ENCODE measurements around the gene BEGAIN. TPM values are rescaled to one million over a fixed set of nuclear protein-coding genes. Genes with fewer than 3 reads are reported as not detected.

The BEGAIN gene
- total RNA-seq, 1 donor from 2014 or later: 7.0 TPM

- DNase-seq (ENCODE audit: extremely low spot score, unreplicated experiment): no peak
Observed at GRCh38 chr14:100581228-100582145, 5.7 kb downstream of the BEGAIN start.

GRCh38 chr14:100580316-100581227 is 6.6 kb downstream of the BEGAIN start:
- H3K4me3 Mint-ChIP-seq (ENCODE audit: unreplicated experiment): no peak overlapping the region
- no peak for DNase-seq (ENCODE audit: extremely low spot score, unreplicated experiment)
- no peaks in the 10 kb centered on the region for H3K9me3 Mint-ChIP-seq (ENCODE audit: unreplicated experiment)
- no peaks in the 10 kb centered on the region for H3K4me1 Mint-ChIP-seq (ENCODE audit: unreplicated experiment)
- no peak for TF ChIP-seq CTCF (IDR thresholded peaks at IDR 0.05)
- H3K27ac Mint-ChIP-seq (ENCODE audit: unreplicated experiment): no peak overlapping the region
- H3K27me3 Mint-ChIP-seq (ENCODE audit: unreplicated experiment): no peaks in the 10 kb centered on the region
- H3K36me3 Mint-ChIP-seq (ENCODE audit: unreplicated experiment): no peaks in the 10 kb centered on the region

More at GRCh38 chr14:100581228-100582145, 5.7 kb downstream of the BEGAIN start:
- H3K27me3 Mint-ChIP-seq (ENCODE audit: unreplicated experiment): no peaks in the 10 kb centered on the region
- H3K4me1 Mint-ChIP-seq (ENCODE audit: unreplicated experiment): no peaks in the 10 kb centered on the region
- no peaks in the 10 kb centered on the region for H3K9me3 Mint-ChIP-seq (ENCODE audit: unreplicated experiment)
- no peak for TF ChIP-seq CTCF (IDR thresholded peaks at IDR 0.05)
- no peaks in the 10 kb centered on the region for H3K36me3 Mint-ChIP-seq (ENCODE audit: unreplicated experiment)
- H3K4me3 Mint-ChIP-seq (ENCODE audit: unreplicated experiment): no peak overlapping the region
- no peak overlapping the region for H3K27ac Mint-ChIP-seq (ENCODE audit: unreplicated experiment)

- Mint-ChIP-seq H3K4me1 (ENCODE audit: unreplicated experiment) (peaks cover under 1% of the 10 kb centered on the region), H3K27ac (ENCODE audit: unreplicated experiment) (no peak overlapping the region), H3K27me3 (ENCODE audit: unreplicated experiment) (no peaks in the 10 kb centered on the region), H3K4me3 (ENCODE audit: unreplicated experiment) (no peak overlapping the region), H3K36me3 (ENCODE audit: unreplicated experiment) (no peaks in the 10 kb centered on the region), H3K9me3 (ENCODE audit: unreplicated experiment) (no peaks in the 10 kb centered on the region)
- no peak for TF ChIP-seq CTCF (IDR thresholded peaks at IDR 0.05)
- no peak for DNase-seq (ENCODE audit: extremely low spot score, unreplicated experiment)
Observed at GRCh38 chr14:100578552-100578951, 8.7 kb downstream of the BEGAIN start.

GRCh38 chr14:100577986-100578431 is 9.2 kb downstream of the BEGAIN start:
- no peak overlapping the region for H3K4me3 Mint-ChIP-seq (ENCODE audit: unreplicated experiment)
- H3K4me1 Mint-ChIP-seq (ENCODE audit: unreplicated experiment): peaks cover 2% of the 10 kb centered on the region
- H3K9me3 Mint-ChIP-seq (ENCODE audit: unreplicated experiment): no peaks in the 10 kb centered on the region
- no peak overlapping the region for H3K27ac Mint-ChIP-seq (ENCODE audit: unreplicated experiment)
- DNase-seq (ENCODE audit: extremely low spot score, unreplicated experiment): no peak
- no peak for TF ChIP-seq CTCF (IDR thresholded peaks at IDR 0.05)
- H3K27me3 Mint-ChIP-seq (ENCODE audit: unreplicated experiment): no peaks in the 10 kb centered on the region
- no peaks in the 10 kb centered on the region for H3K36me3 Mint-ChIP-seq (ENCODE audit: unreplicated experiment)
